GM13976 (cell line): ENCODE results near the gene ZAP70.

Experiments
- DNase-seq: peaks from one replicate; pipeline ENCODE4 v3.0.0; 2012; ENCODE audit warnings: low spot score
- CTCF ChIP-seq: IDR thresholded peaks from 2 replicates; pipeline ENCODE4 v1.5.1; 2012; ENCODE audit warnings: borderline replicate concordance, mild to moderate bottlenecking; ENCODE audit not compliant: insufficient read depth; ENCODE audit errors: extremely low read depth, missing control alignments, control extremely low read depth
- in situ Hi-C: fragments of 300-500 bp; cut with MboI; formaldehyde crosslinking; loops from one replicate; pipeline ENCODE4 v1.12.0; 2022; ENCODE audit warnings: low sequenced_read_pairs, mixed read lengths, inconsistent platforms; ENCODE audit not compliant: unreplicated experiment

Gene ZAP70

DNA sequence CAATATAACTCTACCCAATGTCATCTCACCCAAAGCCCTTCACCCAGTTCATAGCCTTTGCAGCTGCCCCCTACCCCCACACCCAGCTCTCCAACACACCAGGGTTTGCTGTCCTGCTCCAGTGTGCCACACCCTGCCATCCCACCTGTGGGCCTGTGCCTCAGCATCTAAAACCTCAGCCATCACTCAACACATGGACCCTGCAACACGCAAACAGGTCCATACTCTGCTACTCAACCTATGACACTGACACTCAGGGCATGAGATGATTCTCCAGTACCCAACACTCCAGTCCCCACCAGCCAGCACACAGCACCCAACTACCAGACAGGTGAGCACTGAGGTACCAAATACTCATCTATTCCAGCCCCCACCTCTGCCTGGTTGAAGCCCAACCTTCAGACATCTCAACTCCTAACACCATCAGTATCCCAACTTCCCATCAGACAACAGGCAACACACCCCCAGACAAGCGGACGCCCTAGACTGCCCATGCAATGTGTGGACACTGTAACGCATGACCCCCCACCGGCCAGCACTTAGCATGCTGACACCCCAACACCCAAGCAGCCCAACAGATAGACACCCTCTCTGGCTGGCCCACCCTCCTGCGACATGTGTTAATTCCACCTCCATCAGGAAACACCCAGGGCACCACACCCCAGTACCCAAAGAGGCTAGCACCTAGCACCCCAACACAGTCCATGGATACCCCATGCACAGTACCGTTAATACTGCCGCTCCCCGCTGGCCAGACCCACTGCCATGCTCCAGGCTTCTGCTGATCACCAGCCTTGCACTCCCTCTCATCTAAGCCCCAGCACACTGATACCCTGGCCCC, 25.0 kb downstream of the ZAP70 start:
- DNase-seq, result no peak
- in situ Hi-C loops, result no loop called here
- no peak for TF ChIP-seq CTCF

GRCh38 chr2:97739020-97739892, 25.9 kb downstream of the ZAP70 start:
- in situ Hi-C loops, result no loop called here
- no peak for TF ChIP-seq CTCF
- no peak for DNase-seq

GRCh38 chr2:97739893-97740245, 26.5 kb downstream of the ZAP70 start:
- in situ Hi-C loops, result no loop called here
- no peak for TF ChIP-seq CTCF
- DNase-seq, result no peak

DNA sequence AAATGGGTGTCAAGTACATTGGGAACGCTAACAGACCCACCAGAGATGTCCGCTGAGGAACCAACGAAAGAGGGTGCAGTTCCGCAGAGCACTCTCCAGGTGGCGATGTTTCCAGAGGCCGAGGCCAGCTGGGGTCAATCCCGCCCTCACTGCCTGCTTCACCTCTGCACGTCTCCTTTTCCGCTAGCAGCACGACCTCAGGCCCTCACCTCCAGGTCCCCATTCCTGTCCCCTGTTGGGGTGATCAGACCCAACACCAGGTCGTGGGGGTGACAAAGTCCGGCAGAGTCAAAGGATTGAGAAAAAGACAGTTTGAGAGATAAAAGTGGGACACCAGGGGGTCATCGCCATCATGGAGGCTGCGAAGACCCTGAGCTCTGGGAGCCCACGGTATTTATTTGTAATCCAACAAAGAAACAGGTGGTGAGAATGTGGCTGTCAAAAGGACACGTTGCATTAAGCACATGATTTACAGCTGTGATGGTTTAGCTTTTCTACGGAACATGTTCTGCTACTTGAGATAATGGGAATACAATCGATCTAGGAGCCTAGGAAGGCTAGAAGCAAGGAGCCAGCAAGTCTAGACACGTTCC, 27.3 kb downstream of the ZAP70 start:
- DNase-seq, result peak; percentile 89
- in situ Hi-C loops, result no loop called here
- peak; percentile 67 for TF ChIP-seq CTCF

- DNase-seq, result no peak
- in situ Hi-C loops, result no loop called here
- TF ChIP-seq CTCF, result no peak
These were observed 27.9 kb downstream of the ZAP70 start for GRCh38 chr2:97741251-97741650.

DNA sequence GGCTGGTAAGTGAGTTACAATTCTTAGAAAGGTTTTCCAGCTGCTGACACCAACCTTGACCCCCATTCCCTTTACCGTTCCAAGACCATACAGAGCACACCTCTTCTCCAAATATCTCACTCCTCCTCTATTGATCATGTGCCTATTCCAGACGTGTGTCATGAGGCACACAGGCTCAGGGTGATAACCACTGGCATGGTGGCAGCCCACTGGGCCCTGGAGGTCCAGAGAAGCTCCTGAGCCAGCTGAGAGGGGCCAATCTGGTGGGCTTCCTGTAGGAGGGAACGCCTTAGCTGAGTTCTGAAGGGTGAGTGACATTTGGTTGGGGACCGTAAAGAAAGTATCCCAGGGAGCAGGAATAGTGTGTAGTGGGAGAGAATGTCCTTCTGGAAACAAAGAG, 28.3 kb downstream of the ZAP70 start:
- no peak for TF ChIP-seq CTCF
- DNase-seq, result no peak
- in situ Hi-C loops, result no loop called here
